ENCODE data around the gene KLRC3. TPM values are rescaled to one million over a fixed set of nuclear protein-coding genes. Genes with fewer than 3 reads are reported as not detected.

Gene KLRC3
- total and polyA plus RNA-seq, 2 of the 13 experiments (the other 11 are each of a cell fraction or from before 2014, with no cell fraction given), result not detected

GRCh38 chr12:10368206-10369171, 51.9 kb downstream of the KLRC3 start:
- no peaks in the 10 kb centered on the region for H3K9me3 ChIP-seq (ENCODE audit: low read length)
- ChIA-PET CTCF (ENCODE audit: low intra/inter-chr PET ratio, low total read pairs) (no interaction called here), POLR2A (no interaction called here)
- intact Hi-C loops (cut with micrococcal nuclease; ENCODE audit: unreplicated experiment), result loop anchor here (5.0 kb wide), 1 partner anchor 44 kb away; no protein-coding TSS in a partner anchor
- H3K4me3 ChIP-seq (replicated peaks in 1 of 3; ENCODE audit: insufficient read depth in 1 of 3, low read depth in 2 of 3, low read length in 3 of 3), result no peak overlapping the region
- H2AFZ ChIP-seq (ENCODE audit: low read length), result no peak overlapping the region
- no peak for DNase-seq (ENCODE audit: low spot score)
- ATAC-seq, result no peak
- no peak overlapping the region for H3K27ac ChIP-seq (ENCODE audit: extremely low read length, insufficient read depth, low read length)
- BruUV-seq (replicated peaks), result no TSS peak
- peaks cover 16% of the 10 kb centered on the region for H3K4me1 ChIP-seq (ENCODE audit: insufficient read depth, low read length)
- no peak for FAIRE-seq
- H3K4me2 ChIP-seq (ENCODE audit: low read depth, low read length), result no peak overlapping the region
- H3K27me3 ChIP-seq (ENCODE audit: control insufficient read depth in 1 of 2, insufficient read depth in 2 of 2, low read length in 2 of 2), result no peaks in the 10 kb centered on the region; a peak in 1 of 5 replicates
- 66% methylated on average over 10 of the region's 10 CpGs for WGBS (ENCODE audit: low lambda C conversion rate)
- no peak overlapping the region for H3K9ac ChIP-seq (ENCODE audit: insufficient read depth, low read depth, low read length)
- in situ Hi-C loops (cut with HindIII; ENCODE audit: extremely low pct_ligation_motif_present, low pct_unique_long_range_greater_than_20kb), result no loop called here
- H3K36me3 ChIP-seq (replicated peaks in 1 of 2; ENCODE audit: control insufficient read depth in 1 of 2, insufficient read depth in 2 of 2, low read length in 2 of 2), result no peaks in the 10 kb centered on the region
- no peaks in the 10 kb centered on the region for H3K79me2 ChIP-seq (ENCODE audit: insufficient read depth, low read length)
- no peaks in the 10 kb centered on the region for H4K20me1 ChIP-seq (ENCODE audit: insufficient read depth, low read length)
- no peak for TF ChIP-seq SMAD1 (CRISPR knock-in tag; IDR thresholded peaks at IDR 0.05; ENCODE audit: borderline replicate concordance, low read depth)
- TF ChIP-seq ZNF160 (CRISPR knock-in tag; IDR thresholded peaks at IDR 0.05), result no peak
- TF ChIP-seq ZNF589 (CRISPR knock-in tag; conservative IDR thresholded peaks at IDR 0.05), result no peak
- TF ChIP-seq ZNF142 (CRISPR knock-in tag; IDR thresholded peaks at IDR 0.05), result no peak
- no peak for TF ChIP-seq KLF6 (CRISPR knock-in tag; IDR thresholded peaks at IDR 0.05)
- TF ChIP-seq ZFAT (CRISPR knock-in tag; conservative IDR thresholded peaks at IDR 0.05), result no peak
- no peak for TF ChIP-seq SCMH1 (CRISPR knock-in tag; IDR thresholded peaks at IDR 0.05; ENCODE audit: borderline replicate concordance)
- TF ChIP-seq ZNF570 (CRISPR knock-in tag; IDR thresholded peaks at IDR 0.05; ENCODE audit: borderline replicate concordance), result no peak
- TF ChIP-seq KLF11 (CRISPR knock-in tag; IDR thresholded peaks at IDR 0.05), result no peak
- TF ChIP-seq E2F5 (CRISPR knock-in tag; conservative IDR thresholded peaks at IDR 0.05), result no peak
- no peak for TF ChIP-seq NONO (IDR thresholded peaks at IDR 0.05)
- TF ChIP-seq NONO (CRISPR knock-in tag; conservative IDR thresholded peaks at IDR 0.05), result no peak
- TF ChIP-seq ZNF558 (CRISPR knock-in tag; IDR thresholded peaks at IDR 0.05; ENCODE audit: borderline replicate concordance), result no peak
- TF ChIP-seq ZNF674 (CRISPR knock-in tag; IDR thresholded peaks at IDR 0.05; ENCODE audit: low read depth), result no peak
- no peak for TF ChIP-seq STAT5B (CRISPR knock-in tag; IDR thresholded peaks at IDR 0.05)
- TF ChIP-seq SAFB2 (CRISPR knock-in tag; IDR thresholded peaks at IDR 0.05; ENCODE audit: borderline replicate concordance, low read depth), result no peak

Data from HepG2 (cell line).